ENCODE measurements around the gene CALM1. TPM values are rescaled to one million over a fixed set of nuclear protein-coding genes. Genes with fewer than 3 reads are reported as not detected.
"Not testable (repeated sequence)": the region's sequence is repeated elsewhere in the genome, so short reads cannot be mapped to it uniquely, and the experiment has no call there.

CALM1 gene
- total RNA-seq, 8 experiments from 2014 or later: 76.3 to 477 (median 195) TPM

DNA sequence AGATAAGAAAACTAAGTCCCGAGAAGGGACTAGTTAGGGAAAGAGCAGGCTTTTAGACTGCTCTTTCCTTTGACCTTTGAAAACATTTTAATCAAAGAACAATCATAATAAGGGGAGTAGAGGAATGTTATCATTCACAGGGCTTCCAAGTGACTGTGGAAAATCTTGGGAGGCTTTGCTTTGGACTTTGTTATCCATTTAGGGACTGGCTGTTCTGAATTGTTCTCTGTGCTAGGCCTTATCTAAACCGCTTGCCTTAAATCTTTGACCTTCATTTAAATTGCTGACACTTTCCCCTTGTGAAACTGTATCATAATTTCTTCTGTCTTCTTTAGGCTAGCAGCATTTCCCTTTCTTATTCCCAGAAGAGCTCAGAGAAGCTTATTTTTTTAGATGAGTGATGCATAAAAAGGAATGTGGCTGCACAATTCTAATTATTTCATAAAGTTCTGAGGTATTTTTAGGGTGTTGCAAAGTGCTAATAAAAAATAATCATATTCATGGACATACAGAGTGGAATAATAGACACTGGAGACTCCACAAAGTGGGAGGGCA, 9.5 kb upstream of the CALM1 start:
- ATAC-seq (replicated peaks in 6 of 8): no peak
- no peak overlapping the region for H3K4me3 ChIP-seq
- in situ Hi-C loops (cut with MboI; ENCODE audit: low pct_unique_long_range_greater_than_20kb in 2 of 9, low sequenced_read_pairs in 9 of 9, unreplicated experiment in 9 of 9): loop anchor here in 1 of 9 experiments (25.0 kb wide), 1 partner anchor 300 kb away; no protein-coding TSS in a partner anchor
- 56 to 100% (median 89%) methylated on average over 1 to 2 of the region's 2 CpGs; no CpG with 5 or more reads in 2 of the 10 experiments for WGBS, 10 experiments
- no peak overlapping the region for H3K27ac ChIP-seq
- H3K4me1 ChIP-seq (replicated peaks in 1 of 2): peaks cover 13 to 16% of the 10 kb centered on the region in 2 donors

DNA sequence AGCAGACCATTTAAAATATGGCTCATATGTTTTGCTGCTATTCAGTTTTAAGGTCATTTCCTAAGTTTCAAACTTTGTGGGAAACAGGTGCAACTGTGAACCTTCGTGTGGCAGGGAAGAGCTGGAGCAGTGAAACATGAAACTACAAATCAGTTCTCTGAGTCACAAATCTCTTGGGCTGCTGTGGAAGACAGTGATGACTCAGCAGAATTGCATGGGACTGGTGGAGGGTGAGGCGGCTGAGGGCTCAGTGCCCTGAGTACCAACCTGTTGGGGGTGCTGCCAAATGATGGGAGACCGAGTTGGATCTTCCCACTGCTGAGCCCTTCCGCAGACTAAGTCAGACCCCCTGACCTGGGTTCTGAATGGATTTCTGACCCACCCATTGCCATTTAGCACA, 8.4 kb upstream of the CALM1 start:
- Histone ChIP-seq H3K4me3 (no peak overlapping the region), H3K4me1 (replicated peaks in 1 of 2) (peaks cover 13 to 16% of the 10 kb centered on the region in 2 donors), H3K27ac (no peak overlapping the region)
- 14 to 100% (median 65%) methylated on average over 1 to 3 of the region's 4 CpGs; no CpG with 5 or more reads in 2 of the 10 experiments for WGBS, 10 experiments
- ATAC-seq (replicated peaks in 6 of 8): peak; percentile 18 to 60 (median 48)
- in situ Hi-C loops (cut with MboI; ENCODE audit: low pct_unique_long_range_greater_than_20kb in 2 of 9, low sequenced_read_pairs in 9 of 9, unreplicated experiment in 9 of 9): loop anchor here in 1 of 9 experiments (25.0 kb wide), 1 partner anchor 299 kb away; no protein-coding TSS in a partner anchor

- no peak for ATAC-seq (replicated peaks in 6 of 8)
These were observed 7.8 kb upstream of the CALM1 start for GRCh38 chr14:90388982-90389381.

GRCh38 chr14:90393966-90394365, 2.9 kb upstream of the CALM1 start:
- in situ Hi-C loops (cut with MboI; ENCODE audit: low pct_unique_long_range_greater_than_20kb in 2 of 9, low sequenced_read_pairs in 9 of 9, unreplicated experiment in 9 of 9): loop anchor here in 1 of 9 experiments (25.0 kb wide), 1 partner anchor 293 kb away; no protein-coding TSS in a partner anchor
- no peak overlapping the region for H3K4me3 ChIP-seq
- 44 to 89% (median 72%) methylated on average over 2 to 3 of the region's 3 CpGs for WGBS, 10 experiments
- H3K27ac ChIP-seq: no peak overlapping the region
- peaks cover 0 to 2% of the 10 kb centered on the region in 2 donors for H3K4me1 ChIP-seq (replicated peaks in 1 of 2)
- ATAC-seq (replicated peaks in 6 of 8): no peak

More at GRCh38 chr14:90388982-90389381, 7.8 kb upstream of the CALM1 start:
- no peak overlapping the region for H3K27ac ChIP-seq
- H3K4me1 ChIP-seq (replicated peaks in 1 of 2): peaks cover 12 to 13% of the 10 kb centered on the region in 2 donors
- in situ Hi-C loops (cut with MboI; ENCODE audit: low pct_unique_long_range_greater_than_20kb in 2 of 9, low sequenced_read_pairs in 9 of 9, unreplicated experiment in 9 of 9): loop anchor here in 1 of 9 experiments (25.0 kb wide), 1 partner anchor 298 kb away; no protein-coding TSS in a partner anchor
- 0 to 100% (median 51%) methylated on average over 1 of the region's 1 CpG; no CpG with 5 or more reads in 4 of the 10 experiments for WGBS, 10 experiments
- H3K4me3 ChIP-seq: no peak overlapping the region

- H3K27ac ChIP-seq; H3K4me1 ChIP-seq (replicated peaks in 1 of 2); ATAC-seq (replicated peaks in 6 of 8); H3K4me3 ChIP-seq: not testable (repeated sequence)
- WGBS, 10 experiments: 94 to 100% (median 97%) methylated on average over 1 to 6 of the region's 8 CpGs; no CpG with 5 or more reads in 3 of the 10 experiments
- in situ Hi-C loops (cut with MboI; ENCODE audit: low pct_unique_long_range_greater_than_20kb in 2 of 9, low sequenced_read_pairs in 9 of 9, unreplicated experiment in 9 of 9): loop anchor here in 1 of 9 experiments (25.0 kb wide), 1 partner anchor 293 kb away; no protein-coding TSS in a partner anchor
These were observed 2.0 kb upstream of the CALM1 start for GRCh38 chr14:90394782-90395181.

GRCh38 chr14:90397425-90398314, 841 bp downstream of the CALM1 start:
- Histone ChIP-seq H3K4me1 (replicated peaks in 1 of 2) (peaks cover 18 to 22% of the 10 kb centered on the region in 2 donors), H3K27ac (peak overlapping the region; percentile 19 to 74), H3K4me3 (peak overlapping the region; percentile 61 to 85 (median 81))
- WGBS, 10 experiments: 0% methylated on average over 5 to 6 of the region's 89 CpGs; no CpG with 5 or more reads in 8 of the 10 experiments
- in situ Hi-C loops (cut with MboI; ENCODE audit: low pct_unique_long_range_greater_than_20kb in 2 of 9, low sequenced_read_pairs in 9 of 9, unreplicated experiment in 9 of 9): loop anchor here in 1 of 9 experiments (25.0 kb wide), 1 partner anchor 290 kb away; no protein-coding TSS in a partner anchor
- ATAC-seq (replicated peaks in 6 of 8): peak; percentile 25 to 72 (median 66)

- Histone ChIP-seq H3K4me3 (peak overlapping the region; percentile 61 to 85 (median 81)), H3K27ac (peak overlapping the region; percentile 19 to 74), H3K4me1 (replicated peaks in 1 of 2) (peaks cover 18 to 22% of the 10 kb centered on the region in 2 donors)
- in situ Hi-C loops (cut with MboI; ENCODE audit: low pct_unique_long_range_greater_than_20kb in 2 of 9, low sequenced_read_pairs in 9 of 9, unreplicated experiment in 9 of 9): loop anchor here in 1 of 9 experiments (25.0 kb wide), 1 partner anchor 289 kb away; no protein-coding TSS in a partner anchor
- peak in 6 of 8 experiments; percentile 2 to 42 (median 22) for ATAC-seq (replicated peaks in 6 of 8)
- WGBS, 10 experiments: 0 to 20% (median 4%) methylated on average over 1 to 9 of the region's 35 CpGs; no CpG with 5 or more reads in 3 of the 10 experiments
These were observed 1.5 kb downstream of the CALM1 start for GRCh38 chr14:90398315-90398839.

DNA sequence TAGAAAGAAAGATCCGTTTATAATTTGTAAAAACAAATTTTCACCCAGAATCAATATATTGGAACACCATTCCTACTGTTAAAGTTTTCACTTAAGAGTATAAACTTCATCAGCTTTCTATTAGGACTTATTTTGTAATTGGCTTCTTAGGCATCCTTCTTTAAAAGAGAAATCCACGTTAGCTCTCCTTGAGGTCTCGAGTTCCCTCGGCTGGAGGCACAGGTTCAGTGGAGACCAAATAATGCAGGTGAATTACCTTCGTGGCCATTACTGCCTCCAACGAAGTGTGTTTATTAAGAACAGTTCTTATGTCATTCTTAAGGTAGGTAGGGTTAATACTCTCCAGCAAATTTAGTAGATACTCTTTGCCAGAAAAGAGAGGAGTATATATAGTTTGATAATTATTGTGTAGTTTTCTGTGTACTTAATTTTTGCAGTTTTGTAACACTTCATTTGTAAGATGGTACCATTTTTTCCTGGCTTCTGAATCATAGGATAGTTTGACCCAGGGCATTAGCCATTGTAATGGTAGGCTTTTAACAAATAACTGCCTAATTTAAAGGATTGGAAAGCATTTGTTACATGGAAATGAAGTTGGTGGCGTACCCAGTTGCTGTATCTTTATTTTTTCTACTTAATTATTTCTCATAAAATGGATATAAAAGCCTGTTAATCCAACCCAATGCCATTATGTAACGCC, 2.2 kb downstream of the CALM1 start:
- peak overlapping the region; percentile 61 to 85 (median 81) for H3K4me3 ChIP-seq
- ATAC-seq (replicated peaks in 6 of 8): no peak
- peaks cover 18 to 22% of the 10 kb centered on the region in 2 donors for H3K4me1 ChIP-seq (replicated peaks in 1 of 2)
- 0 to 58% (median 31%) methylated on average over 1 to 8 of the region's 8 CpGs; no CpG with 5 or more reads in 1 of the 10 experiments for WGBS, 10 experiments
- in situ Hi-C loops (cut with MboI; ENCODE audit: low pct_unique_long_range_greater_than_20kb in 2 of 9, low sequenced_read_pairs in 9 of 9, unreplicated experiment in 9 of 9): loop anchor here in 1 of 9 experiments (25.0 kb wide), 1 partner anchor 288 kb away; no protein-coding TSS in a partner anchor
- H3K27ac ChIP-seq: no peak overlapping the region

DNA sequence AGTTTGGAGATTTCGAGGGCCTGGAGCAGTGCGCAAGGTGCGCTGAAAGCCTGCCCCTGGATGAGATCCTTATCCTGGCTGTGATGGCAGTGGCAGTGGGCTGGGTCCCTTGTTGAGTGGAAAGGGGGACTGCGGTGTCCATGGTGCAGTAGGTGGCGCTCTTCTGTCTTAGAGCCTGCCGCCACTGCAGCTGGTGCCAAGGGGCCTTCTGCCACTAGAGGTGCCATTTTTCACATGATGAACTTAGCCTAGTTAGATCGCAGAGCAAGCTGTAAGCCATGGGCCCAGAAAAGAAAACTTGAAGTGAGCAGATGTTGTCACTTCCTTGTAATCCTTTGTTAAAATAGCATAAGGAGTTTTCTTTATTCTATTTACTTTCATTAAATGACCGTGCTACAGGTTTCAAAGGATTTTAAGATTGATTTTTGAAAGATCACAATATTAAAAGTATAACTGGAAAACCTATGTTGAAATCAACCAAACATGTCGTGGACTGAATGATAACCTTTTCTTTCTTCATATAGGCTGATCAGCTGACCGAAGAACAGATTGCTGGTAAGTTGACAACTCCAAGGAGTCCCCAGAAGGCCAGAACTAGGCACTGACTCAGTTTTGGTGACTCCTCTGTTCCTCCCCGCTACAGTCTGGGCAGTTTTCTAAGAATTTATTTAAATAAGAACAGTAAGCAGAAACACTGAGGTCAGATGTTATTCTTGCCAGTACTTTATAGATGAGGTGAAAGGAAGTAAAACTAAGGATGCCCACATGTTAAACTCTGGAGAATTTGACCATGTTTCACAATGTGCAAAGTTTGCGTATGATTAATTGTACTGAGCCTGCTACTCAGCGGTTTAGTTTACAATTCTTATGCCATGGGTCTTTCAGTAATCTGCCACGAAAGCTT, 3.0 kb downstream of the CALM1 start:
- Histone ChIP-seq H3K4me1 (replicated peaks in 1 of 2) (peaks cover 18 to 22% of the 10 kb centered on the region in 2 donors), H3K27ac (no peak overlapping the region), H3K4me3 (peak overlapping the region; percentile 61 to 85 (median 81))
- WGBS, 10 experiments: 4 to 91% (median 44%) methylated on average over 3 to 13 of the region's 14 CpGs
- ATAC-seq (replicated peaks in 6 of 8): peak; percentile 41 to 58 (median 52)
- in situ Hi-C loops (cut with MboI; ENCODE audit: low pct_unique_long_range_greater_than_20kb in 2 of 9, low sequenced_read_pairs in 9 of 9, unreplicated experiment in 9 of 9): loop anchor here in 3 of 9 experiments (25.0 kb wide), 1 partner anchor 288 kb away; no protein-coding TSS in a partner anchor

DNA sequence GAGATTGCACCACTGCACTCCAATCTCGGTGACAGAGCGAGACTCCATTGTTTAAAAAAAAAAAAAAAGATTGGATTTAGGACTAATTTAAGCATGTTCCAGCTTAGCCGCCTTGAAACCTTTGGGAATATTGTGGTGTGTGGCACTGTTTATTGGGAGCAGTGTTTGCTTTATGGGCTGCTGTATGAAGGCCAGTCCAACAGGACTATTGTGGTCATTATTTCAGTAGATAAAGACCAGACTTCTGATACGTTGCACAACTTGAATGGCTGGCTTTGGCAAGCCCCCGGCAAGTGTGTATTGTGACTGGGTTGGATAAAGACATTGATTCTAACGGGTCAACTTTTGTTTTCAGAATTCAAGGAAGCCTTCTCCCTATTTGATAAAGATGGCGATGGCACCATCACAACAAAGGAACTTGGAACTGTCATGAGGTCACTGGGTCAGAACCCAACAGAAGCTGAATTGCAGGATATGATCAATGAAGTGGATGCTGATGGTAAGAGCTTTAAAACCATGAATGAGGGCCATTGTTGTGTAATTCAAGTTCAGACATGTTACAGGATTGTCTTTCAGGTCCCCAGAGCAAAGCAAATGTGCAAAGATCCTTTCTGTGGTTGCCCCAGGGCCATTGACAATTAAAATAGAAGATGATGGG, 4.2 kb downstream of the CALM1 start:
- in situ Hi-C loops (cut with MboI; ENCODE audit: low pct_unique_long_range_greater_than_20kb in 2 of 9, low sequenced_read_pairs in 9 of 9, unreplicated experiment in 9 of 9): loop anchor here in 2 of 9 experiments (25.0 kb wide), 1 partner anchor 286 kb away; no protein-coding TSS in a partner anchor
- no peak for ATAC-seq (replicated peaks in 6 of 8)
- Histone ChIP-seq H3K27ac (no peak overlapping the region), H3K4me1 (replicated peaks in 1 of 2) (peaks cover 21 to 29% of the 10 kb centered on the region in 2 donors), H3K4me3 (no peak overlapping the region)
- WGBS, 10 experiments: 29 to 89% (median 51%) methylated on average over 2 to 7 of the region's 7 CpGs; no CpG with 5 or more reads in 1 of the 10 experiments

DNA sequence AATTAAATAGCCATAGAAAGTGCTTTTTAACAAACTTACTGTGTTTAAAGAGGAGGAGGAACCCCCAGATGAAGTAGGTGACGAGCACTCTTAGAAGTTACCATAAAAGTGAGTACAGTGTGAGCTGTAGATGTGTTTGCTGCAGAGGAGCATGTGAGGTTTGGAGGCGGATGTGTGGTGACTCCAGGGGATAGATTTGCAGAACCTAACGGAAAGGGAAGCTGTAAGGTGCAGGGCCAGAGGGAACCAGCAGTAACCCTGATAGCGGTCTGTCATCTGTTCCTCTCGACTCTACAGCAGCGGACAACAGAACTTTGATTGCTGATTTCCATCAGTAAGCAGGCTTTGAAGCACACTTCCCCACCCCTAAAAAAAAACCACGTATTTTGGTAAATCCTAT, 5.2 kb downstream of the CALM1 start:
- in situ Hi-C loops (cut with MboI; ENCODE audit: low pct_unique_long_range_greater_than_20kb in 2 of 9, low sequenced_read_pairs in 9 of 9, unreplicated experiment in 9 of 9): loop anchor here in 2 of 9 experiments (25.0 kb wide), 1 partner anchor 285 kb away; no protein-coding TSS in a partner anchor
- no peak for ATAC-seq (replicated peaks in 6 of 8)
- peaks cover 21 to 29% of the 10 kb centered on the region in 2 donors for H3K4me1 ChIP-seq (replicated peaks in 1 of 2)

More for the DNA sequence above, 5.2 kb downstream of the CALM1 start:
- no peak overlapping the region for H3K4me3 ChIP-seq
- WGBS, 10 experiments: 69 to 100% (median 97%) methylated on average over 1 to 7 of the region's 7 CpGs
- H3K27ac ChIP-seq: no peak overlapping the region
